ENCODE measurements around the gene SMG6.
"Not testable (repeated sequence)": the region's sequence is repeated elsewhere in the genome, so short reads cannot be mapped to it uniquely, and the experiment has no call there.

The SMG6 gene

DNA sequence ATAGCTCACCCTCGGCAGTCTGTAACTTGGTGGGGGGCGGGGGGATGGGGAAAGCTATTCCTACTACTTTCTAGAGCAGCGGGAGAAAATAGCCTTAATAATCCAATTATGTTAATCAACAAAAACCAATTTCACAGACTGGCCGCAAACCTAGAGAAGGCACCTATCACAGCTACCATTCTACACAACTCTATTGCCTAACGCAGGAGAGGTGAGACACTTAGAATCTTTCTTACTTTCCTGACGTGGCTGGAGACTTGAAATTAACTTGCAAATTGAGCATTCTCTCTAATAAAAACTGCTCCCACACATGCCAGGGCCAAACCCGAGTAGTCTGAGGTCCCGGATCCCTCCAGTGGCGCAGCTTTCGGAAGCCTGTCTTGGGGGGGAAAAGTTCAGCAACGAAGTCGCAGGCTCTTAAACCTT is 794 bp downstream of the SMG6 start:
- no peak for DNase-seq

DNA sequence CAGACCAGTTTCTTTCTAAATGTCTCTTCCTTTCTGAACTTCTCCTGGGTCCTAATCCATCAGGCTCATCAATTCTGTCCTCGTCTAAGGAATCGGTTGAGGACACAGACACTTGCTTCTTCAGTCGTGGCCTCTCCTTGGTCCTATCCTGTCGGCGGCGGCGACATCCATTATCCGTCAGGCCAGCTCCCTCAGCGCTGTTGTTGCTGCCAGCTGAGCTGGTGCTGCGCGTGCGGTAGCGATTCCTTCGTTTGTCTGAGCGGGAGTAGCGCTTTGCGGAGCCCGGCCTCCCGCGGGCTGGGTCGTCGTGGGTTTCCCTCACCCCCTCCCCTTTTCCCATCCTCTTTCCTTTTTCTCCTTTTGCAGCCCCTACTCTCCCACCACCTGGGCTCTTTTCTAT is 3.8 kb downstream of the SMG6 start:
- no peak for DNase-seq

DNA sequence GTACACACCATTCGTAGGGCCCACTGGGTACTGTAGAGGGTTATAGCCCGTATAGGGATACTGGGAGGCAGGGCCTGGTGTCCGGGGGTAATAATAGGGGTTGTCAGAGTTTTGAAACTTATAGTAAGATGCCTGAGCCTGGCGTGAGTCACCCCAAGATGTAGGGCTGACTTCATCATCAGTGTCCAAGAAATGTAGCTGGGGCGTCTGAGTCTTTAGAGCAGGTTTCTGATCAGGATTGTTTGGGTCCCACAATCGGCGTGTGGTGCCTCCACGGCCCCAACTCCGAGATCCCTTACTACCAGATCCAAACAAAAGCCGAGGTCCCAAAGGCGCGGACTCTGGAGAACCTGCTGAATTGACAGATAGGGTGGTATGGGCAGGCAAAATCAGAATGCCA is 4.4 kb downstream of the SMG6 start:
- no peak for DNase-seq

DNA sequence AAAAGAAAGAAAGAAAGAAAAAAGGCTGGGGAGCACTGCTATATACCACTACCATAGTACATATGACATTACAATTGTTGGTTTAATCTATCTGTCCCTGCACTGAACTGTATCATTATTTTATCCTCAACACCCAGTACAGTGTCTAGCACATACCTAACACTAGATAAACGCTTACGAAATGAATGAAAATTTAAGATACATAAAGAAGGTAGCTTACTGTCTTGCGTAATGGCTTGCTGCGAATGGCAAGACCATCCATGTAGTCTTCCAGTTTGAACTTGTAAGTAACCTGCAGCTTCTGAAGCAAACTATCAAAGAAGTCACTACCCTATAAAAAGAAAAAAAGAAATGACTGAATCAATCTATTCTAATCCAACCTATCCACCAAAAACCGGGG is 6.6 kb downstream of the SMG6 start:
- no peak for DNase-seq

DNA sequence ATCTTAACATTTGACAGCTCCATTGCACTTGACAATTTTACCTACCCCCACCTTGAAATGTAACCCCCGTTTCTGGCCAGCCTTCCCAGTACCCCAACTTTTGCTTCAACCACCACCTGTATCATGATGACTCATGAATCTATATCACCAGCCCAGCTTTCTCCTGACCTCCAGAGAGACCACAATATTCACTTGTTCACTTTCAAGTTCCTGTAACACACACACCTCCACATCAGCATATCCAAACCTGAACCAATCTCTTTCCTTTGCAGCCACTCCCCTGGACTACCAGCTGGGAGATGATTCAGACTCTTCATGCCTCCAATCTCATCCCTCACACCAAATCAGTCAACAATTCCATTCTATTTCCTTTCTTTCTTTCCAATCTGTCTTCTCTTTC is 8.0 kb downstream of the SMG6 start:
- DNase-seq: no peak

DNA sequence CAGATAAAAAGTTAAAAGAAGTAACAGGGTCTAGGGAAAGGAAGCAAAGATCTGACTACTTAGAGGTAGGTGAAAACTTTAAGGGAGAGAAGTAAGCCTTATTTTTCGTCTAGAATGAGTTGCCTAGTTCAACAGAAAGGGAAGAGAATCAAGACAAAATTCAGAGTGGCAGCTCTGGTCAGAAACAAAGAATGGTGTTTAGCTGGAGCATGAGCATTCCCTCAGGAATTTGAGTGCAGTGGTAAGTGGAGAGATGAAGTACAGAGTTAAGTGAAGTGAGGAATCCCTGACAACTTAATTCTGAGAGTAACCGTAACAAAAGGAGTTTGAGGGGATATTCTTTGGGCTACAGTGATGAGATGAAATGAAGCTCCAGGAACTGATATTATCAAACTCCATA is 11.5 kb downstream of the SMG6 start:
- DNase-seq: no peak

DNA sequence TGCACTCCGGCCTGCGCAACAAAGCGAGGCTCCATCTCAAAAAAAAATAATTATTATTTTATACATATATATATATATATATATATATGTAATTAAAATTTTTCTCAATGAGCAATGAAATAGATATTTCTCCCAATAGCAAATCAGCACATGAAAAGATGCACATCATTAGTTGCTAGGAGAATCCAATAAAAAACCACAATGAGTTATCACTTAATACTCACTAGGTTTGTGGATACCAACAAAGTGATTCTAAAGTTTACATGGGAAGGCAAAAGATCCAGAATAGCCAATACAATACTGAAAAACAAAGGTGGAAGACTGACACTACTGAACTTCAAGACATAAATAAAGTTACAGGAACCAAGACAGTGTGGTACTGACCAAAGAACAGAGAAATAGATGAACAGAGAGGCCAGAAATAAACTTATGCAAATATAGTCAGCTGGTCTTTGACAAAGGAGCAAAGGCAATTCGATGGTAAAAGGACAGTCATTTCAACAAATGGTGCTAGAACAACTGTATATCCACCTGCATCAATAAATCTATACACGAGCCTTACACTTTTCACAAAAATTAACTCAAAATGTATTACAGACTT is 13.6 kb downstream of the SMG6 start:
- no peak for DNase-seq

DNA sequence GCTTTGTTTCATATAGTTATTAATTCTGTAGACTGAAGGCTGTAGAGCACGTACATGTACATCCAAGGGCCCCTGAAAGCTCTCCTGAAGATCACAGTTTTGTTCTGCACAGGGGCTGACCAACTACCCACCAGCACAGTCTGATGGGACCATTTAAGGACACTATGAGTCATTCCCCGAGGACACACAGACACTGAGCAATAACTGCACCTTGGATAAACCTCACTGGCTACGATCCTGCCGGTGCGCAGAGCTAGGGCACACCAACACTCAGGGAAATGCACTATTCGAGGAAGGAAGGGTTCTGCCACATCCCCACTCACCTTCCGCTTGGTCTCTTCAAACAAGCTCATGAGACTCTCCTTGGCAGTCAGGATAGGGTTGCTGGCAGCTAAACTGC is 20.3 kb downstream of the SMG6 start:
- DNase-seq: no peak

DNA sequence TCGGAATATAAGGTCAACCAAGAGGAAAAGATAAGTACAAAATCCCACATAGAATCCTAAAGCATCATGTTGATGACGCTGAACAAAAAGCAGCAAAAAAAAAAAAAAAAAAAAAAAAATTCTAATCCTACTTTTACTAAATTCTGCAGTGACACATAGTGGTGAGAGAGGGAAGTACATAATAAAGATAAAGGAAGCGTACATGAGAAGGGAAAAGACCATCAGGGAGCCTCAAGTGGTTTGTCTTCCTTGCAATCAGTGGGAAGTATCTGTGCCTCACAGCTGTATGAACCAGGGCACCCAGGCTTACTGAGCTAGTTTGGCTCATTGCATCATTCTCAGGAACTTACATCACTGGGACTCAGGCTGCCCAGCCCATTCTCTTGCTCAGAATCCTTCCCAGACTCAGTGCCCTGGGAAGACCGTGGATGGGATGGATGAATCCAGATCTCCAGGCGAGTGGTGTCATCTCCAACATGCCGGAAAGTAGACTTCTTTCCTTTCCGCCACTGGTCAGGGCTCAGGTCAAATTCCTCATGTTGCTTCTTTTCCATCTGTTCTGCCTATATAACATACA is 21.2 kb downstream of the SMG6 start:
- no peak for DNase-seq

DNA sequence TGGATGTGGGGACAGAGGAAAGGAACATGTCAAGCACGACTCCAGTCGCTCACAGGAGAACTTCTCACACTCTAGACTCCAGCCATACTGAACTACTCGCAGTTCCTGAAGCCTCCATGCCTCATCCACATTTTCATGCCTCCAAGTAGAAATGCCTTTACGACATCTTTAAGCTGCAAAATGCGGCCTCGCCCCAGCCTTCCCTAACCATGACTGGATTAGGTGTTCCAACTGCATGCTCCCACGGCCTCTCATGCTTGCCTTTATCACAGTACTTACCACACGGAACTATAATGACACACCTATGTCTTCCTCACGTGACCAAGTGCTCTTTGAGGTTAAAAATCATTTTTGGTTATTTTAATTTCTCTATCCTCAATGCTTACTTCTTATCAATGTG is 23.9 kb downstream of the SMG6 start:
- no peak for DNase-seq

DNA sequence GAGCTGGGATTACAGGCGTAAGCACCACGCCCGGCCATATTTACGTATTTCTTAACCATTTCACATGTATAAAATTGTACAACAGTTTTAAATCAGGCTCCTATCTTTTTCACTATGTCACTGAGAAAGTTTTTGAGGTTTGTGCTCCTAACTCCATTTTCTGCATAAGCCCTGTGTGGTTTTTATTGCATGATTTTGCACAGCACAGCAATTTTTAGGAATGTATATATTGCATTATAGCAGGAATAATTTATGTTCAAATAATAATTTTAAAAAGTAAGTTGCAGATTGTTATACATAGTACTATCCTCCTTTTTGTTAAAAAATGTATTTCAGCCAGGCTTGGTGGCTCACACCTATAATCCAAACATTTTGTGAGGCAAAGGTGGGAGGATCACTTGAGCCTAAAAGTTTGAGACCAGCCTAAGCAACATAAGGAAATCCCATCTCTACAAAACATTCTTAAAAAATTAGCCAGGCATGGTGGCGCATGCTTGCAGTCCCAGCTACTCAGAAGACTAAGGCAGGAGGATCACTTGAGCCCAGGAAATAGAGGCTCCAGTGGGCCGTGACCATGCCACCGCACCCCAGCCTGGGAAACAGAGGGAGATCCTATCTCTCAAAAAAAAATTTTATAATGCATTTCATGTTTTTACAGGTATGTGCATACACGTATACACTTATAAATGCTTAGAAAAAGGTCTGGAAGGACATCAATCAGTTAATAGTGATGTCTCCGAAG is 26.0 kb downstream of the SMG6 start:
- no peak for DNase-seq

DNA sequence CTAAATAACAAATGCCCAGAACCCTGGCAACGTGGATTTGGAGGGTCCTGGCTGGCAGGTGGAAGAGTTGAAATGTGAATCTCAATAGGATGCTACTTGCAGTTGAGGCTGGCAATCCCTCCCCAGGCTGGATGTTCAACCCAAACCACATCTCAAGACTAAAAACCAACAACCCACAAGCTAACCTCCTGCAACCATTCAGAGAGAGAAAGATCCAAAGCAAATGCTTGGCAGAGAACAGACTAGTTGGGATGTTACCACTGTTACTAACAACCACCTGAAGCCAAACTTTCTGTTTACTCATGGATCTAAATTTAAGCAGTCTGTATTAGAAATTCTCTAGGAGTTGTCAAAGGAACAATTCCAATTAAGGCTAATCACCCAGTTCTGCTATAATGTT is 27.9 kb downstream of the SMG6 start:
- no peak for DNase-seq

DNA sequence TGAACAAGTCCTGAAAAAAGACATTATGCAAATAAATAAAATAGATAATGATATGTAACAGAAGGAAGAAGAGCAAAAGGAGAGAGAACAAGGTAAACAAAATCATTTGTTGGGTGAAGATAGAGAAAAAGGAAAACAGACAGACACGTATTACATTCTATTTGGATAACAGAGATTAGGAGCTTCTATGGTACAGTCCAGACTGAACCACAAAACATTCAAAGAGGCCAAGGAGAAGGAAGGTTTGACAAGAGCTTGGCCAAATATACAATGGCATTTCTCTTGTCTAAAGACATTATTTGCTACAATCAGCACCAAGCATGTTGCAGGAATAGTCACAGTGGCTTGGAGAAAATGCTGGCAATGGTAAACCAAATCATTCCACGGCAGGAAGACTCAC is 29.2 kb downstream of the SMG6 start:
- DNase-seq: no peak

DNA sequence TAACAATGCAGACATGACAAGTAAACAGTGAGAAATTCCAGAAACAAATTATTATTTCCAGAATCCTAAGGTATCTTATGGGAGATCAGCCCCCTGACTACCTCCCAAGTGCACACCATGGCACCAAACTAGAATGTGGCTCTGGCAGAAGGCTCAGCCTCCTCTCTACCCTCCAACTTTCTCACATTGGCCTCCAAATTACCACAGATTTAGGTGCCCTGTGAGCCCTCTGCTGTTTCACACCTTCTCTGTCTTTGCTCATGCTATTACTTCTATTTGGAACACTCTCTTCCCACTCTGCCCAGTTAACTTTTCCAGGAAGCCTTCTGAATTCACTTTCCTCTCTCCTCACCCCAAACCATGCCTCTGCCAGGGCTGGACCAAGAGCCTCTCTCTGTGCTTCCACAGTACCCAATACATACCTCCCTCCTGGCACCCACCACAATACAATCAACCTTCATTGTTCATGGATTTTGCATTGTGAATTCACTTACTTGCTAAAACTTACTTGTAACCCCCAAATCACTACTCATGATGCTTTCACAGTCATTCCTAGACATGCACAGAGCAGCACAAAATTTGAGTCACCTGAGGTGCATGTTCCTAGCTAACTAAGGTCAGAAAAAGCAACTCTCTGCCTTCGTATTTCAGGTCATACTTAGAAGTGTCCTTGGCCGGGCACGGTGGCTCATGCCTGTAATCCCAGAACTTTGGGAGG is 31.4 kb downstream of the SMG6 start:
- DNase-seq: no peak

DNA sequence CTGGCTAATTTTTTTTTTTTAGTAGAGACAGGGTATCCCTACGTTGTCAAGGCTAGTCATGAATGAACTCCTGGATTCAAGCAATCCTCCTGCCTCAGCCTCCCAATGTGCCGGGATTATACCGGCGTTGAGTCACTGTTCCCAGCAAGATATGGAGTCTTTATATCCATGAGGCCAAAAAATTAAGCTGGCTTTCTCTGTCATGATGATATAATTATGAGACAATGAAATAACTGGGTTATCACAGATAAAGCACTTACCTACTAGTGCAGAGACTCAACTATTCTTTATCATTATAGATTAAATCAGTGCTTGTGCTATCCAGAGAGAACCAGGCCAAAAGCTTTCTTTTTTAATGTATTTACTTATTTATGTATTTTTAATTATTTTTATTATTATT is 36.2 kb downstream of the SMG6 start:
- DNase-seq: no peak

DNA sequence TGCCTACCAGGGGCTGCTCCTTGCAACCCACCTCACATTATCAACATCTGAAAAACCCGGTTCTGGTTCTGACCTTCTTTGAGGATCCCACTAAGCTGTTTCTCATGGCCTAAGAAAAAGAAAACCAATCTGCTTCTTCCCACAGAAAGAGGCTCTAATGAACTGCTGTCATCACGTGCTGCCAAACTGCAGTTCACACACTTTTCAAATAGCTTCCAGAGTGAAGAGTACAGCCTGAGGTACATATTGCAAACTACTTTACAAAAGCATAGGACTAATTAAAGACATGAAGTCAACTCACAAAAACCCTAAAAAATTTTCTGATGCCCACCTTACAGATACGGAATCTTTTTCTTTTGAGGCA is 36.7 kb downstream of the SMG6 start:
- no peak for DNase-seq

DNA sequence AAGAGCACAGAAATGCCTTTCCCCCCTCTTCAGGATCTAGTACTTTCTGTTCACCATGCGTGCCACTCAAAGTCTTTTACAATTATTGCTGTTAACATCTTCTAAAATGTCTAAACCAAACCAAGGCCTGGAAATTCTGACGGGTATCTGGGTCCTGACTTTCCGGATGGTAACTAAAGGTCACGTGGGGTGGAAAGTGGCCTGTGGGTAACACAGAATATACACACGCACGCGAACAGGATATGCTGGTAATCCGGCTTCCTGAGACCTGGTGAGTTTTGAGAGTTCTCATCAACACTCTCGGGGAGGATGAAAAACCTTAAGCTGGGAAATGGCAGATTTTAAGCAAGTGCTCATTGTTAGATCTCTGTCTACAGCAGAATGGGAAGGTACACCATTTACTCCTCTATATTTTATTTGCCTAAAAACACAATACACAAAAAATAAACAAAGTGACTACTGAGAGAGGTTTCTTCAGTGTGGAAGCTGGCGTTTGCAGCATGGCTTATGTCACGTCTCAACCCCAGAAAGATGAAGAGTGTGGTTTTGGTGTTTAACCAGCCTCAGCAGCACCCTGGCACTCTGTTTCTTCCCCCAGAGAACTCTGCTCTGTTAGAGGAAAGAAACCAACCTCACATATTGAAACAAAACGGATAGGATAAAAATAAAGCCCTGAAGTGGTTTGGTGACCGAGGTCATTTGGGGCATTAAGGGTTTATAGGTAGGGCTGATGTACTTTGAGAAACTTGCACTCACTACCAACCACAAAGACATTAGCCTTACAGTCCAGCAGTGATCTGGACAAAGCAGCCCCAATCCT is 37.3 kb downstream of the SMG6 start:
- no peak for DNase-seq

DNA sequence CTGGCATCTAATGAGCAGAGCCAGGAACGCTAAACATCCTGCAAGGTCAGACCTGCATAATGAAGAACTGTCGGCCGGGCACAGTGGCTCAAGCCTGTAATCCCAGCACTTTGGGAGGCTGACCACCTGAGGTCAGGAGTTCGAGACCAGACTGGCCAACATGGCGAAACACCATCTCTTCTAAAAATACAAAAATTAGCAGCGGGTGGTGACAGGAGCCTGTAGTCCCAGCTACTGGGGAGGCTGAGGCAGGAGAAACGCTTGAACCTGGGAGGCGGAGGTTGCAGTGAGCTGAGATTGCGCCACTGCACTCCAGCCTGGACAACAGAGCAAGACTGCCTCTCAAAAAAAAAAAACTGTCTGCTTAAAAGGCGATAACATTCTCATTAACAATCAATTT is 38.4 kb downstream of the SMG6 start:
- not testable (repeated sequence) for DNase-seq

DNA sequence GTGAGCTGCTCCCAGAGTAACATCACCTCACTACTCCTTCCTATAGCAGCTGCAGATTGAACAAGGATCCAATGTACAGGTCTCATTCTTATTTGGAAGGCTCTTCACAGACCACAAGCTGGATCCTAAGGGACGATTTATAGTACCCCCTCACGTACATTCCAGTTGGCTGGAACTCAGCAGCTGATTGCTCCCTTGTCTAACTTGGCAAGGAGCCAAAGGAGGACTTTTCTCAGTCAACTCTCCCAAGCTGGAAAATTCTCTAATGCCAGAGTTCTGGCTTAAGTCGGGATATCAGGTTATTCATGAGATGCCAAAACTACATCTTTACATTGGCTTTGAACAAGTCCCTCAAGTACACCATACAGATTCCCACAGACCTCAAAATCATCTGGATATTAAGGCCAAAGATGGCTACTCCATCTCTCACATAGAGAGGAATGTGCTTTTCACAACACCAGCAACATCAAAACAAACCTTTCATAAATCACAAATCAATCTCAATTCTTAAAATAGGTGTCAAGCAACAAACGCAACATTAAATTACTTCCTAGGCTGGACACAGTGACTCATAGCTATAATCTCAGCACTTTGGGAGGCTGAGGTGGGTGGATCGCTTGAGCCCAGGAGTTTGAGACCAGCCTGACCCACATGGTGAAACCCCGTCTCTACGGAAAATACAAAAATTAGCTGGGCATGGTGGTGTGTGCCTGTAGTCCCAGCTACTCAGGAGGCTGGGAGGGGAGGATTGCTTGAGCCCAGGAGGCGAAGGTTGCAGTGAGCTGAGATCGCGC is 39.3 kb downstream of the SMG6 start:
- peak; percentile 52 for DNase-seq

DNA sequence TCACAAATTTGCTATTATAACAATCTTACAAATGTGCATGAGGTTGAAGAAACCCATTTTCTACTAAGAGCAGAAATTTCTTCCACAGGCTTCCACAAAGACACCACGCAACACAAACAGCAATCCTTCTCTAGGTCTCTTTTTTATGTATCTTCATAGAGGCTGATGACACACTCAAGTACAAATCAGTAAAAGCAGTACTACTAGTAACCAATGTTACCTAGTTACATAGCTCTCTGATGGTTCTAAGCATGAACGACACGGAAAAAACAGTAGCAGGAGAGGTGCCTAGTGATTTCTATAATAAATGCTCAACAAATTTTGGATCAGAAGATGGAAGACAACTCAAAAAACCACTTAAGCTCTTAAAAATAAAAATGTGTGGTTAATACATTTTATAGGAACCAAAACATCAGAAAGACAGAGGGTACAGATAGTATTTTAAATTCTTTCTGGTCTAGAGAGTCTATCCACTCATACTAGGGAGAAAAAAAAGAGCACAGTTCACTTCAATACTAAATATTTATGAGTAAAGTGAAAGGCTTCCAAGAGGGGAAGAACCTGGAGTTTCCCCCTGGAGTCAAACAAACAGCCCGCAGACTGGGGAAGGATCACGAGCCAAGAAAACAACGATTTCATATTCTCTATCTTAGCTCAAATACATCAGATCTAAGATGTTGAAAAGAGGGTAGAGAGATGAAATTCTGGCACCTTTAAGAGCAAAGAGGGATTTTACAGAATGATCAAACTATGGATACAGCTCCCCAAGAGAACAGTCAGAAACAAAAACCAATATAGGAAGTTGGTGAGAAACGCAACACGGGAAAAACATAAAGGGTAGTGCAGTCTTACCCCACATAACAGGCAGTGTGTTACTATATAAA is 40.2 kb downstream of the SMG6 start:
- DNase-seq: no peak

DNA sequence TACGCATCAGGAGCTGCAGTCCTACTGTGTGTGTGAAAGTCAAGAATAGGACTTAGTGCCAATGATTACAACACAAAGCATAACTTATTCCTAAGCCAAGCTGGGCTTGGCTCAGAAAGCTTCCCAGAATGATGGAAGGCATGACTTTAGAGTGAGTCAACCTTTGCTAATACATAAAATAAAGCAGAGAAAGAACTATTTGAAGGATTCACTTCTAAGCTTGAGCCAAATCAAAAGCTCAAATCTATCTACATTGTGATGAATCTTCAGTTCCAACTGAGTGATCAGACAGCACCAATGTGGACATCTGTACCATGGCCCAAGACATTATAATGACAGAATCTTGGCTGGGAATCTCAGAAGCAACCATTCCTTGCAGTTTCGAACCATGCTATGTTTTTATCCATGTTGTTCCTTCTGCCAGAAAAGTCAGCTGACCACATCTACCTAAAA is 41.4 kb downstream of the SMG6 start:
- DNase-seq: no peak

Data from right hindlimb (tissue), 1 donor.